Stimulated activated naive CD8-positive, alpha-beta T cell treated with anti-CD3 and anti-CD28 coated beads, Interleukin-15, Interleukin-2, amounts not matched to agents 100 U/mL and 50 U/mL, for 24 hours (primary cell): ENCODE data around the gene STARD13.

ENCODE experiments used
- ATAC-seq: fragments of 150-1000 bp; cut with Tn5 transposase; one replicate; pipeline ENCODE4 v1.10.0; 2021
- DNase-seq: peaks from one replicate; pipeline ENCODE4 v3.0.0; 2021

The STARD13 gene

DNA sequence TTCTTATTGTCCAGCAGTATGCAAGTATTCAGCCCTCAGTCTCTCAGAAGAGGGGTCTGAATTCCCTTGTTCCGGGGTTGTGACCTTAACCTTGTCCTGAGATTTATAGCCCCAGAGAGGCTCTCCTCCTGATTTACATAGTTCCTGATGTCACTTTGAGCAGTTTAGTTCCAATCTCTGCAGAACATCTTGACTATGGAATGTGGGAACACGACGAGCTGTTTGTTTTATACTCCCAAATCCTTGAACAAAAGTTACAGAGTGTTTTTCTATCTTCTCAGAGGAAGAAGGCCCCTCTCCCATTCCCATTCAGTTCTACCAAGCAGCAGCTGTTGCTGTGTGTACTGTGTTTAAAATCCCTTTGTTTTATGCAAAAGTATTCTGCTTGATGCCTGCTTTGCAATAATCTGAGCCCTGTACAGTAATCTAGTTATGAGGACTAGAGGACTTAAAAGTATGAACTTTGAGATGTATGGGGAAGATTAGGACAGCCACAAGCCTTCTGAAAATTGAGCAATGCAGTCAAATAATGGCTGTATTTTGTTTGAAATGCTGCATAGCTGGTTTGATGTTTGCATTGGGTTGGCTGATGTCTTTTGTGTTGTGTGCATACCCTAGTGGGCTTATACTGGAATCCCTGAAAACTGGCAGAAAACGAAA, 194.7 kb downstream of the STARD13 start:
- ATAC-seq (no peak), DNase-seq (no peak)

DNA sequence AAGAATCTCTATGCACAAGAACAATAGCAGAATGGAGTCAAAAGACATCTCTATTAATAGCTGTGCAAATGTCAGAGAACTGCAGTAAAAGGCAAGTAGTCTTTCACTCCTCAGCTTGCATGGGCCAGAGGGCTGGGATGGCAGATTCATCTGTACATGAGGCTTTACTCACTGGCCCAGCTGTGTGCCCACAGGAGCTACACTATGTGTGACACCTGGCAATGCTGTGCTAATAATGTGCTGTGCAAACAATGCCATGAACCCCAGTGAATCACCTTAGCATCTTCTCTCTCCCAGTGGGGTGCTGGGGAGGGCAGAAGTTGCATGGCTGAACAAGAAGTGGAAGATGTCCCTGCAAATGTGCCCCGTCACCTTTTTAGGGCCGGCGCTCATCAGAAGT, 196.2 kb downstream of the STARD13 start:
- DNase-seq: no peak
- ATAC-seq: no peak

DNA sequence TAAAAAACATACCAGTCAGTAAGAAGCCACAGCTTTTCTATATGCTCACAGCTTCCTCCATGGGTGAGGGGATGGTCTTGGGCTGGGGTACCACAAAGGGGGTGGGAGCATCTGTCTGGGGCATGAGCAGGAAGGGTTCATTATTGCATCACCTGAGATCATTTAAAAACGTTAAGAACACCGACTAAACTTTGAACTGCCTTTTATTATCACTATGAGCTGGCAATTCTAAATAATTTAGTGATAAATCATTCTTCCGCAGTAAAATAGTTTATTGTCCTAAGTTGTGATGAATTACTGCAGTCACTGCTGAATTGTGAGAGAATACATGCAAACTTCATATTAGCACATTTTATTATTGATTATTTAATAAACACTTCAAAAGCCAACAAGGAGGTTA, 197.8 kb downstream of the STARD13 start:
- no peak for ATAC-seq
- DNase-seq: no peak

DNA sequence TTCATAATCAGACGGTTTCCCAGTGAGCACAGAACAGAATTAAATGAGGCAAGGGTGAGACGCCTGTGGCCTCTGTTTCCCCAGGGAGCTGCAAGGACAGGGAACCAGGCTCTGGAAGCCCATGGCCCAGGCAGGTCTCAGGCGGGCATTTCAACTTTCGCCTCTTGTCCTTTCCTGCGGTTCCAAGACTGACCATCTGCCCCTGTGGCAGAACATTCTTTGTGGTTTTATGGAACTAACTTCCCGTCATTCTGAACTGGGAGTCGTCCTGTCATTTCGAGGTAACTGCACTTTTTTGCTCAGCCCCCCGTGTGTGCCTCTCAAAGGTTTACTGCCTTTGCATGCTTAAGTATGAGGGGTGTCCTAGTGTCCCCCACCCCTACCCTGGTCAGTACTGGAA, 198.5 kb downstream of the STARD13 start:
- DNase-seq: no peak
- ATAC-seq: no peak

DNA sequence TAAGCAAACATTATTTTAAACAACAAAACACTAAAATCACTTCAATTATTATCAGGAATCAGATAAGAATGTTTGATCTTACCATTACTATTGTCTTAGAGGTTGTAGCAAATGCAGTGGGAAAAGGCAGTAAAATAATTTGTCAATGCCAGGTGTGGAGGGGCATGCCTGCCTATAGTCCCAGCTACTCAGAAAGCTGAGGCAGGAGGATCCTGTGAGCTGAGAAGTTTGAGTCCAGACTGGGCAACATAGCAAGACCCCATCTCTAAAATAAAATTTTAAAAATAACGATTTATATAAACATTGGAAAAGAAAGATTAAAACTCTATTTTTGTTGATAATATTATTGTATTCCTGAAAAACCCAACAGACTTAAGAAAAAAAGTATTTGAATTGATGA, 202.5 kb downstream of the STARD13 start:
- ATAC-seq (no peak), DNase-seq (no peak)

DNA sequence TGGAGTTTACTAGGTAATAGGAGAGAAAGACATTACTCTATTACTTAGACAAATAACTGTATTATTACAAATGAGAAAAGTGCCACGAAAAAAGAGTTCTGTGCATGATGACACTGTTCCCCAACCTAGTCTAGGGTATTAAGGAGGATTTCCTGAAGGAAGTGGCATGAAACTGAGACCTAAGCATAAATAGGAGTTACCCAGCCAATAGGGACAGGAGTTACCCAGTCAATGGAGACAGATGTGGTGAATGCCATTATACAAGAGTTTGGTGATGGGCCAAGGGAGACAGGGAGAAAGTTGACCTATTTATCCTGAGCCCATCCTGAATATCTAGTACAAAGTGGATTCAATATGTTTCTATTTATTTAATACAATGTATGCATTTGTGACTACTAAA, 203.9 kb downstream of the STARD13 start:
- ATAC-seq: no peak
- no peak for DNase-seq

DNA sequence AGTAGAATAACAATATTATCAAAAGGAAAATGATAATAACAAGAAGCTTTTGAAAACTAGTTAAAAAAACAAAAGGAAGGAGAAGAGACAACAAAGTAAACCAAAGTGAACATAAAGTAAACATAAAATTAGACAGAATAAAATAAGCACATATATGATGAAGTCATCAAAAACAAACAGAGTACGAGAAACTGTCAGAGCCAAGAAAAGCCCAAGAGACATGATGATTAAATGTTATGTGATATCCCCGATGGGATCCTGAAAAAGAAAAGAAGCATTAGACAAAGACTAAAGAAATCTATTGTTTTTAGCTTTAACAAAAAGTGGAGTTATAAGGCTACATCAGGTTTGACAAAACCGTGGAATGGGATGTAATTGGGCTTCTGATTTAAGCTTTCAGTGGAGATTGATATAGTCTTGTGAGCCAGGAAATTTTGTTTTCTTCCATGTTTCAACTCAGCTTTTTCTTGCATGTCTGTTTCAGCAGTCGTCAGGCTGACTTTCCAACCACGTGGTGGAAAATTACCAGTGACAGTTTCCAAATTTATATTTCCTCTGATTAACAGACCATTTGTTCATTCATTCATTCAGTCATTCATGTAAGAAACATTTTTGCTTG, 204.5 kb downstream of the STARD13 start:
- DNase-seq (no peak), ATAC-seq (no peak)

DNA sequence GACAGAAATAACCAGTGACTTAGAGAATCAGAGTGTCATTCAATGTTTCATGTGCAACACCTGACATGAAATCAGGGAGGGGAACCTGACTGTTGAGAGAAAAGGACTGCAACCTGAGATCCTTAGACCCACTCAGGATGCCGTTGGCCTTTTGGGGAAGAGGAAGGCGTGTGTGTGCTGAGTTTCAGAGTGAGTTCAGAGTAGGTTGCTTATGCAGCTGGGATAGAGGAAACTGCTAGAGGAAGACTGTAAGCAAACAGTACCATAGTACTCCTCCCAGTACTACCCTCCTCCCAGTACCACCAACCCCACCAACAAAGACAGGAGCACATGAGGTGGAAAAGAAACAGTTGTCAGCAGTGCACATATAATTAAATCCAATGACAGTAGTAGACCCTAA, 205.6 kb downstream of the STARD13 start:
- no peak for ATAC-seq
- DNase-seq: no peak

DNA sequence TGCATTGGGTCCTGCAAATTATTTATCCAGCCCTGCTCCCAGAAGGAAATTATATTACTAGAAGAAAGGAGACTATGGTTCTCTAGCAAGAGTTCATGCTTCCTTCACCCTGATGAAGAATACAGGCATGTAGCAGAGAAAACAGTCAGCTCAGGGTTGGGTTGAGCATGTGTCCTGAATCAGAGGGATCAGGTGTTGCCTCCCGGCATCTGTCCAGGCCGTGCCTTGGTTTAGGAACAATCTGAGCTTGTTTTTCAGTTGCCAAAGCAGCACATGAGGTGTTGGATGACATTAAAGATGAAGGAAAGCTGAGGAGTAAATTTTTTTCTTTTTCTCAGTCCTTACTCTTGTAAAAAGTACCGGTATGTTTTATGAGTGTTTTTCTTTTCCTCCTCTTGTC, 207.3 kb downstream of the STARD13 start:
- DNase-seq (no peak), ATAC-seq (no peak)

DNA sequence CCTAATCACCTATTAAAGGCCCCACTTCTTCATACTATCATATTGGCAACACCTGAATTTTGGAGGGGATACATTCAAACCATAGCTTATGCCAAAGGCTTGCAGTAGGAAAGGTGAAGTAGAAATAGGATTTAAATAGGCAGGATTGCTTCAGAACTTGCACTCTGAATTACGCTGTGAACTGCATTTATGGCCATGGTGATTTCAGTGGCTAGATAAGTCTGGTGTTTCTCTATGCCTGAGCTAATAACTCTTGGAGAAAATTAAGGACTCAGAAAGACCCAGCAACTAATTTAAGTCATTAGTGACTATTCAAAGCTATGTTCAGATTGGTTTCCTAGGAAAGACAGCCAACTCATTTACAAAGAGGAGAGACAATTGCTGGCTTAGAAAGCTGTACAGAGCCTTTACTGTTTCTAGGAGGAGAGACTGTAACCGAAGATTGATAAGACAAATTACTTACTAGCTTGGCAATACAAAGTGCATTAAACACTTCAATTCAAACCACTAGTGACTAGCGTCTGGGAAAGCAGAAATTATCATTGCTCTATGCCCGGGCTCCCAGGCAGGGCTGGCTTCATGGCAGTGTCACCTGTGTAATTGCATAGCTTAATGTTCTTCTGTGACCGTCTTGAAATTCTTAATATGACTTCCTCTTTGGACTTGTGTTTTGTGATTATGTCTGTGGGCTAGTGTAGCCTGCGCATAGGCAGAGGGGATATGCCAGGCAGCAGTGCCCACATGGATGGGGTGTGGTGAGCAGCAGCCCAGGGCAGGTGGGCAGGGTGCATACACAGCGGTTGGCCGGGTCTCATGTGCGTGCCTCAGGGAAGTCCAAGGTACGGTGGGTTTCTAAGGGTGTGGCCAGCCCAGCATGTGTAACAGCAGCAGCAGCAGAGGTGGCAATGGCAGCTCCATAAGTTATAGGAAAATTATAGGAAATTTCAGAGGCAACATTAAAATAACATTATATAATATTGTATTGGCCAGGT, 209.3 kb downstream of the STARD13 start:
- no peak for ATAC-seq
- DNase-seq: no peak

DNA sequence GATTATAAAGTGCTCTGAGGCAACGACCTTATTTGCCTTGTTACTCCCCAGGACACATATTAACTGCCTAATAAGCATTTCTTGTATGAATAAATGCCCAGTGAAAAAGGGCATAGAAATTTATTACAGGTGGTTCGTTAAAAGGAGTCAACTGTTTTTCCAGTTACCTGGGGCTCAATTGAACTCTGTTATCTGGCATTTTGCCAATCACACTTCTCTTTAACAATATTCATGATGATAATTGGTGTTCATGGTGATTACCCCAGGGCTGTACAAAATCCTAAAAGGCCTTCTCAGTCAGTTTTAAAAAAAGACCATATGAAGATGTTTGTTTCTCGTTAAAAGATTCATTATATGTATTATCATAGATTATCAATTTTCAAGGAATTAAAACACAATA, 212.2 kb downstream of the STARD13 start:
- DNase-seq (no peak), ATAC-seq (no peak)

DNA sequence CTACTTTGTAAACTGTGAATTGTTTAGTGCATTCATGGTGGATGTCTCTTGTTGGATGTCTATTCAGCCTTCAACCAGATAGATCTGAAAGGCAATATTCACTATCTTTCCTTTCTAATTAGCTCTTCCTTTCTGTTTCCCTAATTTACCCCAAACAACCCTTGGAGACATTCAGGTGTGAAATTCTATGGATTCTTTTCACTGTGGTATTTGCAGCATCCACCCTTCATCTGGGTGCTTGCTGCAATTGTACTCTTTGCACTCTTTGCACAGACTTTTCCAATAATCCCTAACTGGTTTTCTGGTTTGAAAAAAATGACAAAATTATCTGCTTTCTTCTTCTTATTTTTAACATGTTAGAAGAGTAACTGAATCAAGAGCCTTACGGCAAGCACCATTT, 212.8 kb downstream of the STARD13 start:
- ATAC-seq: no peak
- no peak for DNase-seq

DNA sequence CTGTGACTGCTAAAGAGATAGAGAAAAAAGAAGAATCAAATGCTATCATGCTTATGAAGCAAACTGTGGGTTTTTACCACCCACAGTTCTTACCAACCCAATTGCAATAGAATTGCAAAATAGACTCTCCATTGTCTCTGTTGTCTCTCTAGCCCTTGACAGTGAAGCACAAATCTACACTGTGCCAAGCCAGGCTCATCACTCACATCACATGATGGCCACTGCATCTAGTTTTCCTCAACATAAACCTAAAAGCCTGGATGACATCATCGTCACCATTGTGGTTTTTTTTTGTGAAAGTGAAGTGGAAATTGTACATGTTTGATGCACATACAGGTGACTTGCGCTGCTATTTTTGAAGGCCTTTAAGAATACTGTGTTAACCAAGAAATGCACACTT, 213.3 kb downstream of the STARD13 start:
- ATAC-seq (no peak), DNase-seq (no peak)

DNA sequence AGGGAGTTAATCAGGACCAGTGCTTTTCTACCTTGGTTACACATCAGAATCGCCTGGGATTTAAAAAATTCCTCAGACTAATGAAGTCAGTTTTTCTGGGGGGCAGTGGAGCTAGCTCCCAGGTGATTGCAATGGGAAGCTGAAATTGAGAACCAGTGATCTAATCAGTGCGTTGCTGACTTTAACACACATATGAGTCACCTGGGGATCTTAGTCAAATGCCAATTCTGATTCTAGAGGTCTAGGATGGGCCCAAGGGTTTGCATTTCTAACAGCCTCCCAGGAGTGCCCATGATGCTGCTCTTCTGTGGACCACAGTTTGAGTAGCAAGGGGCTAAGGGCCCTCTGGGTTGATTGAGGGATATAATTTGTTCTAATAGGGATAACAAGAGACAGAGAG, 214.8 kb downstream of the STARD13 start:
- ATAC-seq (no peak), DNase-seq (no peak)

DNA sequence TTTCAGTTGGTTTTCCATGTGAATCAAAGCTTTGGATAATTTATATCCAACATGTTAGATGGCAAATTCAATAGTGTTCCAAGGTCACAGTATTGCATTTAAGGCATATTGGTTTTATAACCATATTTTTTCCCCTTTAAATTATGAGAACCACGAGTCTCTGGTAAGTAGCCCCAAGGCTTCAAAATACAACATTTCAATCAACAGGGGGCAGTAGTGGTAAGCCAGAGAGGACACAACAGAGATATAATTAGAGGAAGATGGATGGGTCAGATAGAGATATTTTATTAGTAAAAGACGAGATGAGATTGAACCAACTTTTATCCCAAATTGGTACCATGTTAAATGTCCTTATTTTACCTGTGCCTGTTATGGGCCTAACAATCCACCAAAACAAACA, 216.2 kb downstream of the STARD13 start:
- DNase-seq (no peak), ATAC-seq (no peak)

DNA sequence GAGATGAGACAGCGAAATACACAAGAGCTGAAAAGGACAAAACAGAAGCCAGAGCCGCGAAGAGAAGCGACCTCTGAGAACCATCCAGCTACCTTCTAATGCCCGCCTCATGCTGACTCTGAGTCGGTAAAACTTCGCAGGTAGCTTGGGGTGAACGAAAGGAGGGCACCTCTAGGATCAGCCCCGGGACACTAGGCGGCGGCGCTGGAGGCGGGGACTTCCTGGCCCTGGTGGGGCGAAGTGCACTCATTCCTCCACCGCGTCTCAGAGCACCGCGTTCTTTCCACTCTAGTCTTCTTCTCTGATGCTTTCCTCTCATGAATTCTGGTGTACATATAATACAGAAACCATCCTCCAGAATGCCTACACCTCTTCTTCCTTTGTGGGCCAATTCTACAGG, 219.2 kb downstream of the STARD13 start:
- ATAC-seq: no peak
- DNase-seq: no peak

DNA sequence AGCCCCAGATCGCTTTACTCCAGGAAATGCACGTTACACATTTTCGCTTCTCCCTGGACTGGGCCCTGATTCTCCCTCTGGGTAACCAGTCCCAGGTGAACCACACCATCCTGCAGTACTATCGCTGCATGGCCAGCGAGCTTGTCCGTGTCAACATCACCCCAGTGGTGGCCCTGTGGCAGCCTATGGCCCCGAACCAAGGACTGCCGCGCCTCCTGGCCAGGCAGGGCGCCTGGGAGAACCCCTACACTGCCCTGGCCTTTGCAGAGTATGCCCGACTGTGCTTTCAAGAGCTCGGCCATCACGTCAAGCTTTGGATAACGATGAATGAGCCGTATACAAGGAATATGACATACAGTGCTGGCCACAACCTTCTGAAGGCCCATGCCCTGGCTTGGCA, 224.7 kb downstream of the STARD13 start:
- ATAC-seq (no peak), DNase-seq (no peak)

DNA sequence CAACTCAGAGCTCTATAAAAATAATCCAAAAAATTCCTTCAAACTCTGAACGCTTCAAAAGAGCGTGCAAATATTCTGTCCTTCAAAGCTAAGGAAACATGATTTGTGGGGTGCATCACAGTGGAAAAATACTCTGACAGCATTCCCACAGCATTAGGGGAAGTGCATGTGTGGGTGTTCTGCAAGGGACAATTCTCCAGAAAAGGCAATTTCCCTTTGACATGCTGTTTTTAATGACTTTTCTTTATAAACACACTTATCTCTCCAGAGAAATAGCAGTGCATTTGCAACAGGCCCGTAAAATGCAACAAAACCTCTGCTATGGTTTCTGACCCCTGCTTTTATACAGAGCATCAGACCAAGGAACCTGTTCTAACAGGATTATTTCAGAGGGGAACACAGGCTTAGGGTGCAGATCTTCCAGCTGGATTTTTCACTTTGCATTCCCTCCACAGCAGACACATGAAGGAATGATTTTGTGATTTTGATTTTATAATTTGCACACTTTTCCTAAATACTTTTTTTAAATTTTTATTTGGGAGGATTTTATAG, 226.7 kb downstream of the STARD13 start:
- DNase-seq (no peak), ATAC-seq (no peak)

DNA sequence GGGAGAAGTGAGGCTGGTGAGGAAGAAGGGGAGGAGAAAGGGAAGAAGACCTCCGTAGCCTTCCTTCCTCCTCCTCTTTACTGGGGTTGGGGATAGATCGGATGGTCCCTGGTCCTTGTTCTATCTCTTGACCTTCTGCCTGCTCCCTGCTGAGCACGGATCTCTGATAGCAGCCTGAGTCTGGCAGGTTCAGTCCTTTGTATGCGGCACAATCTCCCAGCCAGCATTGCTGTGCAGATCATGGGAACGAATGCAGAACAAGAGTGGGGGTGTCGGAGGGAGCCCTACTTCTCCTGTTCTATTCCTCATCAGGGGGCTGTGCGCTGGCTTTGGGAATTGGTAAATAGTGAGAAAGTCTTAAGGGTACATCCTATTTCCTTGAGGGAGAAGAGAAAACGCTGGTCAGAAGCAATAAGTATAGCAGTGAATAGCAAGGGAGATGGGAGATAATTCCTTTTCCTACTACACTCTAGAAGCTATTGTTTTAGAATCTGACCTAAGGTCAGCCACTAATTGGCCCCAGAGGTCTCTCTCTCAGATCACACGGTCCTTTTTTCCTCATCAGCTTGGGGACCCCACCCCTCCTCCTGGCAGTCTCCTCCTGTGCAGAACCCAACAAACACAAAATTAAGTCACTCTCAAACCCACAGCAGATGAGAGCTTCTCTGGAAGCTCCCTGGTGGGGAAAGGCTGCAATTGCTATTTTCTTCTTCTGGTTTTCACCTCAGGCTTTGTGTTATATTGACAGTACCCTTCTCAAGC, 228.4 kb downstream of the STARD13 start:
- DNase-seq (no peak), ATAC-seq (no peak)

DNA sequence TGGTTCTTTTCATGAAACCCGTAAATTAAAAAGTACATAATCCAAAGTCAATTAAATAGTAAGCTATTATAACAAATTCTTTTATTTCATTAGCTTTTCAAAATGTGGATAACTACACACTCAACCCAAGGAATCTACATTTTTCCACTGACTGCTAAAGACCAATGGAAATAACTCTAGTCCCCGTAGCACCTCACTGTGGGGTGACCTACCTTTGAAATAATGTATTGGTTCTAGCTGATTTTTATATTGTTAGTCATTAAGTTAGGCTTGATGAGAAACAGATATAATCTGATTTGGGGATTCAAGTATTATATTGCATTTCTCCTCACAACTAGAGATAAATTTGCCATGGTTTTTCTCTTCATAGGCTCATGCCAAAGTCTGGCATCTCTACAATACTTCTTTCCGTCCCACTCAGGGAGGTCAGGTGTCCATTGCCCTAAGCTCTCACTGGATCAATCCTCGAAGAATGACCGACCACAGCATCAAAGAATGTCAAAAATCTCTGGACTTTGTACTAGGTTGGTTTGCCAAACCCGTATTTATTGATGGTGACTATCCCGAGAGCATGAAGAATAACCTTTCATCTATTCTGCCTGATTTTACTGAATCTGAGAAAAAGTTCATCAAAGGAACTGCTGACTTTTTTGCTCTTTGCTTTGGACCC, 232.0 kb downstream of the STARD13 start:
- no peak for DNase-seq
- no peak for ATAC-seq
